DMS 273 (cell line): ENCODE measurements around the gene IMPDH1.

Source experiments
- DNase-seq: peaks from one replicate; lab custom pipeline; 2025; ENCODE audit not compliant: unreplicated experiment; lab: John Stamatoyannopoulos, UW

IMPDH1 gene

GRCh38 chr7:128434413-128435326 lies 24.9 kb upstream of the IMPDH1 start:
- no peak for DNase-seq

- no peak for DNase-seq
Observed at GRCh38 chr7:128431754-128432153, 22.0 kb upstream of the IMPDH1 start.

- no peak for DNase-seq
Observed at GRCh38 chr7:128431221-128431620, 21.4 kb upstream of the IMPDH1 start.

GRCh38 chr7:128430207-128430606 lies 20.4 kb upstream of the IMPDH1 start:
- no peak for DNase-seq

- peak; percentile 89 for DNase-seq
Observed at GRCh38 chr7:128427289-128427891, 17.6 kb upstream of the IMPDH1 start.

GRCh38 chr7:128425850-128426249 lies 16.1 kb upstream of the IMPDH1 start:
- DNase-seq = peak; percentile 89

- no peak for DNase-seq
Observed at GRCh38 chr7:128424686-128425275, 15.0 kb upstream of the IMPDH1 start.

- DNase-seq = peak; percentile 88
Observed at GRCh38 chr7:128422842-128423241, 13.1 kb upstream of the IMPDH1 start.

GRCh38 chr7:128422037-128422436 lies 12.3 kb upstream of the IMPDH1 start:
- DNase-seq = no peak

- DNase-seq = no peak
Observed at GRCh38 chr7:128421384-128421783, 11.6 kb upstream of the IMPDH1 start.

GRCh38 chr7:128420773-128421172 lies 11.0 kb upstream of the IMPDH1 start:
- no peak for DNase-seq

GRCh38 chr7:128419257-128419656 lies 9.5 kb upstream of the IMPDH1 start:
- DNase-seq = peak; percentile 52

GRCh38 chr7:128417071-128417470 lies 7.3 kb upstream of the IMPDH1 start:
- DNase-seq = no peak

- no peak for DNase-seq
Observed at GRCh38 chr7:128415217-128415785, 5.5 kb upstream of the IMPDH1 start.

- DNase-seq = no peak
Observed at GRCh38 chr7:128410451-128410753, 620 bp upstream of the IMPDH1 start.

- peak; percentile 93 for DNase-seq
Observed at GRCh38 chr7:128408709-128409595, 830 bp downstream of the IMPDH1 start.

- DNase-seq = peak; percentile 78
Observed at GRCh38 chr7:128407751-128408708, 1.8 kb downstream of the IMPDH1 start.

- peak; percentile 67 for DNase-seq
Observed at GRCh38 chr7:128407233-128407589, 2.6 kb downstream of the IMPDH1 start.

GRCh38 chr7:128406314-128407232 lies 3.2 kb downstream of the IMPDH1 start:
- peak; percentile 44 for DNase-seq
